Activated CD4-positive, CD25-positive, alpha-beta regulatory T cell treated with anti-CD3 and anti-CD28 coated beads, Interleukin-2, amount 50 U/mL, for 72 hours (primary cell): ENCODE results near the gene ALAS2.
"Not testable (repeated sequence)": the region's sequence is repeated elsewhere in the genome, so short reads cannot be mapped to it uniquely, and the experiment has no call there.

Experiments
- DNase-seq: peaks from one replicate; pipeline ENCODE4 v3.0.0; 2021

Gene ALAS2

GRCh38 chrX:55004231-55004630 lies 26.5 kb downstream of the ALAS2 start:
- DNase-seq: no peak

- DNase-seq: peak; percentile 82
These were observed 30.8 kb downstream of the ALAS2 start, which contains the start of gene APEX2 for GRCh38 chrX:54999717-55000598. APEX2 (plus strand) TSS chrX:55000363; CDS start chrX:55000423, 60 bp downstream.

GRCh38 chrX:54995621-54996020 lies 35.2 kb downstream of the ALAS2 start:
- DNase-seq: no peak

GRCh38 chrX:54994668-54995351 lies 36.0 kb downstream of the ALAS2 start:
- DNase-seq: no peak

GRCh38 chrX:54994099-54994498 lies 36.7 kb downstream of the ALAS2 start, which contains the start of gene PFKFB1:
PFKFB1 (minus strand) TSS chrX:54994188; CDS start chrX:54994007, 181 bp downstream.
- no peak for DNase-seq

GRCh38 chrX:54992911-54993622 lies 37.7 kb downstream of the ALAS2 start:
- DNase-seq: no peak

- DNase-seq: no peak
These were observed 39.1 kb downstream of the ALAS2 start for GRCh38 chrX:54991706-54992105.

GRCh38 chrX:54983306-54983705 lies 47.5 kb downstream of the ALAS2 start:
- not testable (repeated sequence) for DNase-seq

GRCh38 chrX:54980334-54980733 lies 50.4 kb downstream of the ALAS2 start:
- DNase-seq: no peak

GRCh38 chrX:54979432-54979831 lies 51.3 kb downstream of the ALAS2 start:
- DNase-seq: no peak

GRCh38 chrX:54978448-54978847 lies 52.3 kb downstream of the ALAS2 start:
- no peak for DNase-seq

GRCh38 chrX:54977387-54977786 lies 53.4 kb downstream of the ALAS2 start:
- DNase-seq: no peak

GRCh38 chrX:54964766-54965497 lies 65.8 kb downstream of the ALAS2 start:
- DNase-seq: no peak

GRCh38 chrX:54961750-54962149 lies 69.0 kb downstream of the ALAS2 start:
- no peak for DNase-seq
